Testis (tissue), 3 donors: ENCODE measurements around the gene KCNG2. TPM values are rescaled to one million over a fixed set of nuclear protein-coding genes. Genes with fewer than 3 reads are reported as not detected.
A peak's percentile ranks its signal among the peaks of the same experiment; 100 is the strongest.

Source experiments
- DNase-seq: peaks from one replicate; pipeline ENCODE4 v3.0.0-alpha.2; 2019
- H3K27ac ChIP-seq, 2 donors: fragments of 200-600 bp; sonication (generic); one replicate each; pipeline ENCODE4 v1.5.1; 2019
- H3K27me3 ChIP-seq: fragments of 200-600 bp; sonication (generic); one replicate; pipeline ENCODE4 v1.5.1; 2019
- H3K36me3 ChIP-seq: fragments of 200-600 bp; sonication (generic); one replicate; pipeline ENCODE4 v1.5.1; 2017; ENCODE audit warnings: low read depth; ENCODE audit errors: missing control alignments
- H3K4me1 ChIP-seq: fragments of 200-600 bp; sonication (generic); one replicate; pipeline ENCODE4 v1.5.1; 2019
- H3K4me3 ChIP-seq, 2 donors: fragments of 200-600 bp; sonication (generic); one replicate each; pipeline ENCODE4 v1.5.1; 2017 to 2019
- H3K9me3 ChIP-seq: fragments of 200-600 bp; sonication (generic); one replicate; pipeline ENCODE4 v1.5.1; 2017
- CTCF ChIP-seq, 3 experiments: fragments of 450-650 bp in 2 of 3; fragments of 200-600 bp in 1 of 3; sonication (generic) in 1 of 3; IDR thresholded peaks; one replicate each; pipeline ENCODE4 v1.5.1; 2016 to 2019; ENCODE audit warnings: antibody characterized with exemption in 3 of 3, mild to moderate bottlenecking in 2 of 3, moderate library complexity in 1 of 3
- POLR2A ChIP-seq: fragments of 450-650 bp; IDR thresholded peaks from one replicate; pipeline ENCODE4 v1.6.1; 2017; ENCODE audit warnings: antibody characterized with exemption, mild to moderate bottlenecking, moderate library complexity
- WGBS, 2 donors: methylation state at CpG; one replicate each; pipeline ENCODE4 v1.1.5; 2018; 5-methylcytosine and 5-hydroxymethylcytosine counted together
- intact Hi-C: fragments of 100-400 bp; cut with DNase I; formaldehyde crosslinking; loops from one replicate; pipeline ENCODE4 v1.15.1; 2023; ENCODE audit warnings: low total_unique reads
- polyA plus RNA-seq: library from polyadenylated mRNA; stranded (reverse); fragments of 350-450 nt; fragmentation: Illumina TruSeq; extraction: RNeasy Lipid Tissue Mini Kit (QIAGEN cat#74804); gene quantifications from one replicate; pipeline ENCODE4 v1.2.3, GENCODE V29; 2014; ENCODE audit warnings: low read depth, low replicate concordance; ENCODE audit not compliant: insufficient read depth
- total RNA-seq, 2 donors: library from RNA; depleted of rRNA; stranded (reverse); fragments of >200 nt; gene quantifications; one replicate each; pipeline ENCODE4 v1.2.3, GENCODE V29; 2016

The KCNG2 gene
- total and polyA plus RNA-seq, 3 donors from 2014 or later = 0.50 to 7.6 (median 7.2) TPM

- Histone ChIP-seq H3K4me3 (no peak overlapping the region), H3K27me3 (no peaks in the 10 kb centered on the region), H3K36me3 (no peaks in the 10 kb centered on the region), H3K27ac (no peak overlapping the region), H3K9me3 (no peaks in the 10 kb centered on the region), H3K4me1 (peaks cover 7% of the 10 kb centered on the region)
- peak; percentile 10 for DNase-seq
- TF ChIP-seq CTCF (IDR thresholded peaks at IDR 0.05) (no peak), POLR2A (no peak)
- 91 to 94% methylated on average over 8 to 28 of the region's 28 CpGs for WGBS, 2 donors
- intact Hi-C loops = no loop called here
Observed at GRCh38 chr18:79900610-79901570, 103.2 kb downstream of the KCNG2 start.

DNA sequence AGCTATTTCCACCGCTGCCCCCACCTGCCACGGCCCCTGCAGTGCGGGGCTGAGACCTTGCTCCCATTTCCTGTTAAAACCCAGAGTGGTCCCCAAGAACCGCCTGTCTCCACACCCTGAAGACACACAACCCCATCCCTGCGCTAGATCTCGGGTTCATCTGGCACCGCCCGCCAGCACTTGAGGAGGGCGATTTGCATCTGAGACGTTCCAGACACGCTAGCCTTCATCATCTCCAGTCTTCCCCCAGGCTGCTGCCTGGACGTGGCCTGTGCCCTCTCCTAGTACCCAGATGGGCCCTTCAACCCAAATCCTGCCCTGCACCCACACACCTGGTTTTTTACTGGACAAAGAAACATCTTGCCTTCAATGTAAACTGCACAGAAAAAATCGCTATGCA is 103.9 kb downstream of the KCNG2 start:
- TF ChIP-seq CTCF (IDR thresholded peaks at IDR 0.05) (no peak), POLR2A (no peak)
- H3K4me1 ChIP-seq = peaks cover 7% of the 10 kb centered on the region
- H3K27me3 ChIP-seq = no peaks in the 10 kb centered on the region
- no peaks in the 10 kb centered on the region for H3K9me3 ChIP-seq
- intact Hi-C loops = no loop called here
- no peak overlapping the region for H3K27ac ChIP-seq
- no peak overlapping the region for H3K4me3 ChIP-seq
- DNase-seq = no peak
- 93 to 97% methylated on average over 12 to 13 of the region's 13 CpGs for WGBS, 2 donors
- H3K36me3 ChIP-seq = no peaks in the 10 kb centered on the region

DNA sequence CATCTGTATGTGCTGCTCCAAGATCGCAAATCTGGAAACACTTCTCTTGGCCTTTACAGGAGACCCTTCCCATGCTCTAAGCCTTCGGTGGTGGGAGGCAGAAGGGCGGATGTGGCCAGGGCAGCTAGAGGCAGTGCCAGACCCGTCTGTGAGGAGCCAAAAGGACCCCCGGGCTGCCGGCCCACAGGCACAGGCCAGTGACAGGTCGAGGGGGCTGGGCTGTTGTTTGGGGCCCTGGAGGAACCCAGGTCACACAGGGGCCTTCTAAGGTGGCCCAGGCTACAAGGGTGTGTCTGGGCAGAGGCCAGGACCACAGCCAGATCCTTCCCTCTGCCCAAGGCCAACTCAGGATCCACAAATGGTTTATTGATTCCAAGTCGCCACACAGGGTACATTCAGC is 104.3 kb downstream of the KCNG2 start:
- Histone ChIP-seq H3K4me3 (no peak overlapping the region), H3K27ac (no peak overlapping the region), H3K4me1 (peaks cover 7% of the 10 kb centered on the region), H3K36me3 (no peaks in the 10 kb centered on the region), H3K27me3 (no peaks in the 10 kb centered on the region), H3K9me3 (no peaks in the 10 kb centered on the region)
- WGBS, 2 donors = 89 to 93% methylated on average over 8 of the region's 8 CpGs
- intact Hi-C loops = no loop called here
- TF ChIP-seq CTCF (IDR thresholded peaks at IDR 0.05) (no peak), POLR2A (no peak)
- DNase-seq = no peak

GRCh38 chr18:79902640-79903039 is 104.9 kb downstream of the KCNG2 start:
- intact Hi-C loops = no loop called here
- TF ChIP-seq POLR2A (no peak), CTCF (IDR thresholded peaks at IDR 0.05) (no peak)
- H3K27me3 ChIP-seq = no peaks in the 10 kb centered on the region
- no peak overlapping the region for H3K27ac ChIP-seq
- H3K4me1 ChIP-seq = peaks cover 7% of the 10 kb centered on the region
- WGBS, 2 donors = 92 to 93% methylated on average over 18 to 20 of the region's 20 CpGs
- no peak for DNase-seq
- H3K4me3 ChIP-seq = no peak overlapping the region
- H3K9me3 ChIP-seq = no peaks in the 10 kb centered on the region
- H3K36me3 ChIP-seq = no peaks in the 10 kb centered on the region
